Prostate gland (tissue), 2 donors: Measurements from ENCODE around the gene MAIP1.

Source experiments
- CTCF ChIP-seq, 4 experiments: fragments of 200-600 bp in 2 of 4; fragments of 450-650 bp in 2 of 4; sonication (generic) in 2 of 4; IDR thresholded peaks; 1 replicate in 3 of 4; 2 replicates in 1 of 4; pipeline ENCODE4 v1.5.1; 2016 to 2019; ENCODE audit warnings: antibody characterized with exemption in 4 of 4, mild to moderate bottlenecking in 2 of 4, moderate library complexity in 2 of 4
- POLR2AphosphoS5 ChIP-seq: sonication (generic); formaldehyde crosslinking; IDR thresholded peaks from one replicate; pipeline ENCODE4 v1.6.1; 2017; ENCODE audit warnings: antibody characterized with exemption

GRCh38 chr2:199928626-199929025 lies 26.8 kb upstream of the MAIP1 start:
- TF ChIP-seq CTCF (IDR thresholded peaks at IDR 0.05) (no peak), POLR2AphosphoS5 (no peak)
